Hepatic stellate cell (primary cell): ENCODE data around the gene MT1X.
"Not testable (repeated sequence)": the region's sequence is repeated elsewhere in the genome, so short reads cannot be mapped to it uniquely, and the experiment has no call there.

Experiments used
- DNase-seq: peaks from one replicate; pipeline ENCODE4 v3.0.0; 2011; ENCODE audit warnings: low spot score

Gene MT1X

GRCh38 chr16:56710181-56710737, 28.0 kb downstream of the MT1X start:
- no peak for DNase-seq

DNA sequence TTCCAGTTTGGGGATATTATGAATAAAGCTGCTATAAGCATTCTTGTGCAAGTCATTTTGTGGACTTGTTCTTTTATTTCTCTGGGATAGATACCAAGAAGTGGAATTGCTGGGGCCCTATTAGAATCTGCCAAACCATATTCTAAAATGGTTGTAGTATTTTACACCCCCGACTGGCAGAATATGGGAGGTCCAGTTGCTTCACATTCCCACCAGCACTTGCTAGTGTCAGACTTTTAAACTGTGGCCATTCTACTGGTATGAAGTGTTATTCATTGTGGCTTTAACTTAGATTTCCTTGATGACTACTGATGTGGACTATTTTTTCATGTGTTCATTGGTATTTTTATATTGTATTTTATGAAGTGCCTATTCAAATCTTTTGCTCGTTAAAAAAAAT, 29.6 kb downstream of the MT1X start:
- DNase-seq = no peak

GRCh38 chr16:56713794-56714193, 31.5 kb downstream of the MT1X start:
- DNase-seq = no peak

DNA sequence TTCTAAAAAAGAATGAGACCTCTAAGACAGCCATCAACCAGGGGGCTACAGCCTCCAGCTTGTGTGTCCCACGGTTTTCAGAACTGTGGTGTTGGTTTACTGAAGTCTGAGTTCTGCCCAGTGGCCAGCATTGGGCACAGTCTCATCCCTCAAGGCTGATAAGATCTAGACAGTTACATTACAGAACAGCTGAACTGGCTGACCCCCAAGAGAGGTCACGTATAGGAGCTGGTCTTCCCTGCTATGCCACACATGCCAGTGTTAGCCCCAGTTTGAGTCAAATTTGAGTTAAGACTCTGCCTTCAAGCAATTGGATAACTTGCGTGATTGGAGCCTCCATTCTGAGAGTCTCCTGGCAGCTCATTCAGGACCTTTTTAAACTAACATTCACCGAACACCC, 32.9 kb downstream of the MT1X start:
- DNase-seq = no peak

DNA sequence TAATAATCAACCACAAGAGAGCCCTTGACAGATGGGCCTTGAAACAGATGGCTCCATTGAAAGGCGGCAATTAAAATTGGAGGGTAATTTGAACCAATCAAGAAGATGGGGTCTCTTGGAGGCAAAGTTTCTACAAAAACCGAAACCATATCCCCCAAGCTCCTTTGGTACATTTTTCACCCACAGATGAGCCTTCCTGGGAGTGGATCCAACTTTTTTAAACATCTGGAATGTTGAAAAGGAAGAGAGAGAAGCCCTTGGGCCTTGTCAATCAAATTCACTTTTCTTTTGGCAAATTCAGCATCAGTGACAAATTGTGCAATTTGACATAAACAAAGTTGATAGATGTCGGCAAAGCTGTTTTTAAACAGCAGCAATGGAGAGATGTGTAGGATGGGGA, 34.5 kb downstream of the MT1X start:
- no peak for DNase-seq

- DNase-seq = not testable (repeated sequence)
Observed at GRCh38 chr16:56717532-56717931, 35.3 kb downstream of the MT1X start.

GRCh38 chr16:56722200-56722842, 40.1 kb downstream of the MT1X start:
- no peak for DNase-seq

DNA sequence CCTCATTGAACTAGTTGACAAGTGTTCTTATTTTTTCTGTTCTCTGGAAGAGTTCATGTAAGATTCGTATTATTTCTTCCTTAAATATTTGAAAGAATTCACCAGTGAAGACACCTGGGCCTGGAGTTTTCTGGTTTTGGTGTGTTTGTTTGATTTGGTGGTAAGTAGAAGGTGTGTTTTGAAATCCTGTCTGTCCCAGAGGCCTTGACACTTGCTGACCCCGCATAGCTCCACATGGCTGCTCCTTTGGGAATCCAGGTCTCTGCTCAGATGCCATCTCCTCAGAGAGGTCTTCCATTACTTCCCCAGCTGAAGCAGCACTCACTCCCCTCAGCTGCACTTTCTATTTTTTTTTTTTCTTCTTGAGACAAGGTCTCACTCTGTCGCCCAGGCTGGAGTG, 41.9 kb downstream of the MT1X start:
- DNase-seq = no peak

DNA sequence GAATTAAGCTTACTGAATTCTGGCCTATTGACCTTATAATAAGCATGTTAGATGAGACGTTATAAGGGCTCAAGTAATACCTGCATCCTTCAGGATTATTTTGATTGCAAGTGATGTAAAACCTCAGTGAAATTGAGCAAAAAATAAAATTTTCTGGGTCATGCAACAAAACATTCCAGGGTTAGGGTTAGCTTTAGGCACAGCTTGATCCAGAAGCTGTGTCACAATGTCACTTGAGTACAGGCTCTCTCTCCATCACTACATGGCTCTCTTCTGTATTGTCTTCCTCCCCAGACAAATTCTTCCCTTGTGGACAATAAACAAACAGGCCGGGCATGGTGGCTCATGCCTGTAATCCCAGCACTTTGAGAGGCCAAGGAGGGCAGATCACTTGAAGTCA, 44.0 kb downstream of the MT1X start:
- no peak for DNase-seq

GRCh38 chr16:56726926-56727325, 44.7 kb downstream of the MT1X start:
- no peak for DNase-seq

DNA sequence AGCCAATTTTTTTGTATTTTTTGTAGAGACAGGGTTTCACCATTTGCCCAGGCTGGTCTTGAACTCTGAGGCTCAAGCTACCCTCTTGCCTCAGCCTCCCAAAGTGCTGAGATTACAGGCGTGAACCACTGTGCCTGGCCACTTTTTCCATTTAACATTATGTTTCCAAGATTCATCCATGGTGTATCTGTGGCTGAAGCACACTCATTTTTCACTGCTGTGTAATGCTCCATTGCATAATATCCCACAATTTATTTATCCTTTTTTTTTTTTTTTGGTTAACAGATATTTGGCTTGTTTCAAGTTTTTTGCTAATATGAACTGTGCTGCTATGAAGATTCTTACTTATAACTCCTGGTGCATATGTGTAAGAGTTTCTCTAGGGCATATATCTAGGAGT, 45.8 kb downstream of the MT1X start:
- no peak for DNase-seq

GRCh38 chr16:56728980-56729734, 46.9 kb downstream of the MT1X start:
- no peak for DNase-seq

GRCh38 chr16:56729735-56730662, 47.7 kb downstream of the MT1X start, which contains the start of gene NUP93:
Gene NUP93 (plus strand): TSS chr16:56730129. CDS start chr16:56748248, 18,119 bp downstream.
- peak; percentile 93 for DNase-seq

DNA sequence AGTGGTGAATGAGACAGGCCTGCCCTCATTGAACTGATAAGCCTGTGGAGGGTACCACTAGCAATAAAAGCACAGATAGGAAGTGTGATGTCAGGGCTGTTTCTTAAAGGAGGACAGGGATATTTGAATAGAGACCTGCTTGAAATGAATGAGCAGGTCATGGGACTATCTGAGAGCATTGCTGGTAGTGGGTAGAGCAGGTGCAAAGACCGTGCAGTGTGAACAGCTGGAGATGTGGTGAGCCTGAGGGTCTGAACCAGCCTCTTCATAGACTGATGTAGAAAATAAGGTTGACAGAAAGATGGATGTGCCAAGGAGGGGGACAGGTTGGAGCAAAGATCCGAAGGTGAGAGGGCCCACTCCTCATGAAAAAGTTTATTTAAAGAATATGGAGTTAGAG, 50.1 kb downstream of the MT1X start:
- no peak for DNase-seq

GRCh38 chr16:56732832-56733231, 50.6 kb downstream of the MT1X start:
- no peak for DNase-seq
